Measurements from ENCODE around the gene ACOX3.

DNA sequence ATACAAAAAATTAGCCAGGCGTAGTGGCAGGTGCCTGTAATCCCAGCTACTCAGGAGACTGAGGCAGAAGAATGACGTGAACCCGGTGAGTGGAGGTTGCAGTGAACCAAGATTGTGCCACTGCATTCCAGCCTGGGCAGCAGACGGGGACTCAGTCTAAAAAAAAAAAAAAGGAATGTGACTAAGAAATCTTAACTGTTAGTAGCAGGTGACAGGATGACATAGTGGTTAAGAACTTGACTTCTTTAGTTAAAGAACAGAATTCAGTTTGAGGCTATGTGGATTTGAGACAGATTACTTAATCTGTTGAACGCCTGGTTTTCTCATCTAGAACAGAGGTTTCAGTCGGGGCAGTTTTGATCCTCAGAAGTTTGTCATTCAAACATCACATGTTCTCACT, 3.3 kb upstream of the ACOX3 start:
- TF ChIP-seq POLR2A (IDR thresholded peaks at IDR 0.05) (no peak), CTCF (IDR thresholded peaks at IDR 0.05) (no peak), EP300 (IDR thresholded peaks at IDR 0.05) (no peak), POLR2AphosphoS5 (IDR thresholded peaks at IDR 0.05) (no peak)

All from stomach (tissue), 4 donors.